Mucosa of rectum (tissue), 2 donors: Measurements from ENCODE around the gene UGP2.
"Not testable (repeated sequence)": the region's sequence is repeated elsewhere in the genome, so short reads cannot be mapped to it uniquely, and the experiment has no call there.

Experiments used
- H3K27ac ChIP-seq, 2 donors: one replicate each; pipeline ENCODE4 v1.7.0; 2013; ENCODE audit warnings: inconsistent platforms in 2 of 2, low read depth in 2 of 2, low read length in 2 of 2
- H3K27me3 ChIP-seq, 2 donors: one replicate each; pipeline ENCODE4 v1.7.0; 2013; ENCODE audit warnings: low read length in 2 of 2; ENCODE audit not compliant: control insufficient read depth in 2 of 2, insufficient read depth in 2 of 2
- H3K36me3 ChIP-seq, 2 donors: one replicate each; pipeline ENCODE4 v1.7.0; 2013; ENCODE audit warnings: low read length in 2 of 2; ENCODE audit not compliant: control insufficient read depth in 2 of 2, insufficient read depth in 2 of 2
- H3K4me1 ChIP-seq, 2 donors: one replicate each; pipeline ENCODE4 v1.7.0; 2013; ENCODE audit warnings: low read length in 2 of 2, mild to moderate bottlenecking in 1 of 2; ENCODE audit not compliant: control insufficient read depth in 2 of 2, insufficient read depth in 2 of 2
- H3K4me3 ChIP-seq, 2 donors: one replicate each; pipeline ENCODE4 v1.7.0; 2013; ENCODE audit warnings: low read length in 2 of 2
- H3K9ac ChIP-seq, 2 donors: one replicate each; pipeline ENCODE4 v1.7.0; 2013; ENCODE audit warnings: low read length in 2 of 2, low read depth in 1 of 2, mild to moderate bottlenecking in 1 of 2
- H3K9me3 ChIP-seq, 2 donors: one replicate each; pipeline ENCODE4 v1.7.0; 2013; ENCODE audit warnings: low read length in 2 of 2; ENCODE audit not compliant: control insufficient read depth in 2 of 2
- donor health status: healthy.
- donor health status: Normal muscosa, but diverticular disease.

Gene UGP2

GRCh38 chr2:63847571-63847970 lies 5.9 kb downstream of the UGP2 start:
- H3K27ac ChIP-seq, H3K27me3 ChIP-seq, H3K36me3 ChIP-seq, H3K4me3 ChIP-seq, H3K9ac ChIP-seq, H3K9me3 ChIP-seq: not testable (repeated sequence)
- peaks cover 20 to 28% of the 10 kb centered on the region in 2 donors for H3K4me1 ChIP-seq

DNA sequence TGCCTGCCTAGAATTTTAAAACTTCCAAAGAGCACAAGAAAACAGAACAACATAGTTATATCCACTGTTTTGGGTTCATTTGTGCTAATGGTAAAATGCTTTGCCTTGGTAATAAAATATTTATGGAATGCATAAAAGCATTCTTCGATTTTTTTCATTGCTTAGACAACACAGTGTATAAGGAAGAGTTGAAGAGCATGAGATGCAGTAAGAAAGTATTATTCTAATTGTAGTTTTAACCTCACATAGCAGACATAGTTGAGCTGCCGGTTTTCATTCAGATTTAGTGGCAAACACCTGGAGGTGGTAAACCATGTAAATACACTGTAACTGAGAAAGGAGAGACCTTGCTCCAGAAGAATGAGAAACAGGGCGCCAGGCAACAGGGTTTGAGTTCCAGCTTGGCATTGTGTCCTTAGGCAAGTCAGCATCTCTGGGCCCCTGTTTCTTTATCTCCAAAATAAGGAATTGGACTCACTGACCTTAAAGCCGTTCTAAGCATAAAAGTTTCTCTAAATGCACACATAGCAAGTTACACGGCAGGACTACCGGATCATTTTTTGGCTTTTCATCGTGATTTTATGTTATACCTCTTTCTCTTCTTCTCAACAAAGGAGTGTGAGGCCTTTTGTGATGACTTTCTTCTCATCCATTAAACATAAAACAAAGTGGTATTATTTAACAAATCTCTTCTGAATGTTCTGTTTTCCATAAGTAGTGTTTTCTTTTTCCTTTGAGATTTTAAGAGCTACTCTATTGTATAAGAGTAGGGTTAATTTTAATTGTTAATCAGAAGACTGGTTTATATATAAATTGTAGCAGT lies 7.9 kb downstream of the UGP2 start:
- H3K27ac ChIP-seq = no peak overlapping the region
- no peak overlapping the region for H3K4me3 ChIP-seq
- H3K4me1 ChIP-seq = peaks cover 24 to 33% of the 10 kb centered on the region in 2 donors
- no peaks in the 10 kb centered on the region for H3K27me3 ChIP-seq
- H3K9ac ChIP-seq = no peak overlapping the region
- H3K9me3 ChIP-seq = no peaks in the 10 kb centered on the region
- H3K36me3 ChIP-seq = no peaks in the 10 kb centered on the region

DNA sequence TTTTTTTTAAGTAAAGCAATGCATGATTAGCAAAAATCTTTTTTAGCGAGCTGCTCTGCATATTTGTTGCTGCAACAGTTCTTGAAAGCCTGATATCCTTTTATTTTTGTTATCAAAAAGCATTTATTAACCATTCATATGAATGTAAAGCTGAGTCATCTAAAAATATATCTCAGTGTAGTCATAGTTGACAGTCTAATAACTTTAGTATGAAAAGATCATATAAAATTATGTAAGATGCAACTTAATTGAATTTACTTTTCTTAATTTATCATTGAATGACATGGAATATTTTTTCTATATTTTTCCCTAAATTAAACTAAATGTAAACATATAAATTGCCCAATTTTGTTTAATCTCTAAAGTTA lies 8.5 kb downstream of the UGP2 start:
- Histone ChIP-seq H3K27ac (no peak overlapping the region), H3K9me3 (no peaks in the 10 kb centered on the region), H3K9ac (no peak overlapping the region), H3K36me3 (no peaks in the 10 kb centered on the region), H3K4me1 (peaks cover 24 to 31% of the 10 kb centered on the region in 2 donors), H3K4me3 (no peak overlapping the region), H3K27me3 (no peaks in the 10 kb centered on the region)

- no peaks in the 10 kb centered on the region for H3K36me3 ChIP-seq
- H3K4me3 ChIP-seq = no peak overlapping the region
- peak overlapping the region in 1 of 2 donors; percentile 20 for H3K27ac ChIP-seq
- no peaks in the 10 kb centered on the region for H3K9me3 ChIP-seq
- H3K9ac ChIP-seq = no peak overlapping the region
- peaks cover 24 to 33% of the 10 kb centered on the region in 2 donors for H3K4me1 ChIP-seq
- H3K27me3 ChIP-seq = no peaks in the 10 kb centered on the region
Measured at GRCh38 chr2:63850649-63851048, 9.0 kb downstream of the UGP2 start.

- Histone ChIP-seq H3K9ac (no peak overlapping the region), H3K36me3 (no peaks in the 10 kb centered on the region), H3K4me3 (no peak overlapping the region), H3K9me3 (no peaks in the 10 kb centered on the region), H3K27ac (no peak overlapping the region), H3K4me1 (peaks cover 21 to 36% of the 10 kb centered on the region in 2 donors), H3K27me3 (no peaks in the 10 kb centered on the region)
Measured at GRCh38 chr2:63851691-63852311, 10.1 kb downstream of the UGP2 start.

DNA sequence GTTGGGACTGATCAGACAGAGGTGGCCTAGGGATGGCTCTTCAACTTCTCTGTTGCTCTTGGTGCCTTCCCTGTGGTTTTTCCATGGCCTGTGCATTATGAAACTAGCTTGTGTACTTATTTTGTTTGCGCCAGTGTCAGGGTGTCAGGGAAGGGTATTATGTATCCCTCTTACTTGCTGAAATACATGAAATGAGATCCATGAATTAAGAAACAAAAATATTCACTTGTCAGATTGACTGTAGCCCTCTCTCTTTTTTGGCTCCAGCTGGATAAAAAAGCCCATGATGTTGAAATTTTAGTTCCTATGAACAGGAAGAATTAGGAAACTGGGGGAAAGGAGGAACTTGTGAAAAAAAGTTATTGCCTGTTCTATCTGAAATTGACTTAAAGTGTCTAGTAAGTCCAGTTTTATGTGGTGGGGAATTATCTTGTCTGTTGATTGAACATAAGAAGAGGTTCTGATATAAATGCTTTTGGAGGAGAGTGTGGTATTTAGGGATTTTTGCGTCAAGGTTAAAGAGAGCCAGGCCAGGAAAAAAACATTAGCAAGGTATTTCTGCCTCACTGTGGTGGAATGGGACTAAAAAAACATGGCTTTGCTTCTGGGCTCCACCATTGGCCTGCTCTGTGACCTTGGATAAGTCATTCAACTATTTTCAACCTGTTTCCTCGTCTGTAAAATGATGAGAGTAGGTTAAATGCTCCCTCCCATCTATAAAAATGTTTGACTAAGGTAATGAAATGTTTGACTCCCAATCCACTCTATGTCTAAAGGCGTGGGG lies 12.0 kb downstream of the UGP2 start:
- H3K9ac ChIP-seq = peak overlapping the region in 1 of 2 donors; percentile 55

DNA sequence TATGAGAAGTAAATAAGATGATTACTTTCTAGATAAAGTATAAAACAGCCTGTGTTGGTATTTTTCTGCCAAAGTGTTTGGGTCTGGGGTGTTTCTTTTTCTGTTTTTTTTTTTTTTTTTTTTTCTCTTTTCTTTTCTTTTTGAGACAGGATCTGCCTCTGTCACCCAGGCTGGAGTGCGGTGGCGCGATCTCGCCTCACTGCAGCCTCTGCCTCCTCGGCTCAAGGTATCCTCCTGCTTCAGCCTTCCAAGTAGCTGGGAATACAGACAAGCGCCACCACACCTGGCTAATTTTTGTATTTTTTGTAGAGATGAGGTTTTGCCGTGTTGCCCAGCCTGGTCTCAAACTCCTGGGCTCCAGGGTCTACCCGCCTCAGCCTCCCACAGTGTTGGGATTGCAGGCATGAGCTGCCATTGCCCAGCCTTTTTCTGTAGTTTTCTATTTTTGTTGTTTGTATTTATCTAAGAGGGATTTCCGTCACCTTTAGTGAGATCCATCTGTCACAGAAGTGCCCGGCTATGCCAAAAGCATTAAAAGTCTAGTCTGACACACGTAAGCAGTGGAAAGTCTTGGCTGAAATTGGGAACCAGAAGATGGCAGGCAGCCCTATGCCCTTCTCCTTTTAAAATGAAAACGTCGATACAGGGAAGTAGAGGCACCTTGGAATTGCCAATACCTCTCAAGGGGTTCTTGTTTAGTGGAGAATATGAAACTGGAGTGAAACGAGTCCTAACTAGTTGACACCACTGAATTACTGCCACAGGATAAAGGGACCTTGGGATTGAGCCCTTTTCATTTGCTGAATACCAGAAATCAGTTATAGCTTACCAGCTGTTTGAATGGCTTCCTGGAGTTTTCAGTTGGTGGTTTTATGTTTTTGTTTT lies 14.0 kb downstream of the UGP2 start:
- Histone ChIP-seq H3K4me1 (peaks cover 18 to 28% of the 10 kb centered on the region in 2 donors), H3K9me3 (no peaks in the 10 kb centered on the region), H3K27me3 (no peaks in the 10 kb centered on the region), H3K27ac (peak overlapping the region in 1 of 2 donors; percentile 3), H3K9ac (no peak overlapping the region), H3K36me3 (peaks cover 21 to 24% of the 10 kb centered on the region in 2 donors), H3K4me3 (peak overlapping the region in 1 of 2 donors; percentile 15)

More for the DNA sequence above, 12.0 kb downstream of the UGP2 start:
- H3K4me1 ChIP-seq = peaks cover 20 to 36% of the 10 kb centered on the region in 2 donors
- H3K27me3 ChIP-seq = no peaks in the 10 kb centered on the region
- no peak overlapping the region for H3K4me3 ChIP-seq
- no peaks in the 10 kb centered on the region for H3K9me3 ChIP-seq
- H3K27ac ChIP-seq = peak overlapping the region; percentile 84 to 86
- peaks cover 9 to 11% of the 10 kb centered on the region in 2 donors for H3K36me3 ChIP-seq

- H3K9ac ChIP-seq = no peak overlapping the region
- H3K36me3 ChIP-seq = peaks cover 21 to 24% of the 10 kb centered on the region in 2 donors
- no peaks in the 10 kb centered on the region for H3K27me3 ChIP-seq
- H3K4me3 ChIP-seq = no peak overlapping the region
- no peaks in the 10 kb centered on the region for H3K9me3 ChIP-seq
- H3K4me1 ChIP-seq = peaks cover 18 to 23% of the 10 kb centered on the region in 2 donors
- H3K27ac ChIP-seq = peak overlapping the region in 1 of 2 donors; percentile 3
Measured at GRCh38 chr2:63856303-63856603, 14.6 kb downstream of the UGP2 start.

GRCh38 chr2:63858291-63858690 lies 16.6 kb downstream of the UGP2 start:
- Histone ChIP-seq H3K4me1 (peaks cover 11 to 25% of the 10 kb centered on the region in 2 donors), H3K27ac (no peak overlapping the region), H3K4me3 (no peak overlapping the region)

More at GRCh38 chr2:63858291-63858690, 16.6 kb downstream of the UGP2 start:
- Histone ChIP-seq H3K27me3 (no peaks in the 10 kb centered on the region), H3K9ac (no peak overlapping the region), H3K36me3 (peaks cover 28 to 29% of the 10 kb centered on the region in 2 donors), H3K9me3 (no peaks in the 10 kb centered on the region)
